WTC11 (cell line): ENCODE data around the gene PAWR. TPM values are rescaled to one million over a fixed set of nuclear protein-coding genes. Genes with fewer than 3 reads are reported as not detected.

ENCODE experiments used
- ATAC-seq: fragments of 200-7000 bp; cut with Tn5 transposase; 2 replicates; pipeline ENCODE4 v1.10.0; 2021; ENCODE audit warnings: mild to moderate bottlenecking, moderate library complexity
- CTCF ChIA-PET: fragments of 300-600 bp; sonication (Branson Sonifier 250); formaldehyde crosslinking; loops from one replicate; lab custom pipeline; 2021; ENCODE audit warnings: antibody characterized with exemption; lab: Charles Lee
- POLR2A ChIA-PET: fragments of 350-600 bp; sonication (Branson Sonifier 250); formaldehyde crosslinking; loops from one replicate; lab custom pipeline; 2021; ENCODE audit warnings: antibody characterized with exemption; lab: Charles Lee
- DNase-seq: peaks from one replicate; pipeline ENCODE4 v3.0.0; 2021; ENCODE audit warnings: low spot score
- H3K27ac Mint-ChIP-seq: 2 replicates; pipeline ENCODE4 v1.8.0; 2021; ENCODE audit warnings: mixed read lengths
- H3K27me3 Mint-ChIP-seq: 2 replicates; pipeline ENCODE4 v1.8.0; 2021; ENCODE audit warnings: low read depth, mild to moderate bottlenecking, moderate library complexity, mixed read lengths
- H3K36me3 Mint-ChIP-seq: 2 replicates; pipeline ENCODE4 v1.8.0; 2021; ENCODE audit warnings: mixed read lengths
- H3K4me1 Mint-ChIP-seq: 2 replicates; pipeline ENCODE4 v1.8.0; 2022; ENCODE audit warnings: mixed read lengths
- H3K4me3 Mint-ChIP-seq: 2 replicates; pipeline ENCODE4 v1.8.0; 2021; ENCODE audit warnings: mild to moderate bottlenecking, moderate library complexity, mixed read lengths
- H3K9me3 Mint-ChIP-seq: 2 replicates; pipeline ENCODE4 v1.8.0; 2021; ENCODE audit warnings: mixed read lengths
- ATF1 ChIP-seq: sonication (generic); formaldehyde crosslinking; IDR thresholded peaks from 2 replicates; pipeline ENCODE4 v1.8.1; 2023; ENCODE audit warnings: mild to moderate bottlenecking, moderate library complexity, missing genetic modification reagents
- CBFB ChIP-seq: sonication (generic); formaldehyde crosslinking; IDR thresholded peaks from 2 replicates; pipeline ENCODE4 v1.8.1; 2022; ENCODE audit warnings: mild to moderate bottlenecking, low read depth, missing genetic modification reagents
- ETV6 ChIP-seq: sonication (generic); formaldehyde crosslinking; IDR thresholded peaks from 2 replicates; pipeline ENCODE4 v1.8.1; 2022; ENCODE audit warnings: mild to moderate bottlenecking, missing genetic modification reagents
- JUN ChIP-seq: sonication (generic); formaldehyde crosslinking; IDR thresholded peaks from 2 replicates; pipeline ENCODE4 v1.8.0; 2023; ENCODE audit warnings: mild to moderate bottlenecking, missing genetic modification reagents
- NR3C1 ChIP-seq: sonication (generic); formaldehyde crosslinking; conservative IDR thresholded peaks from 2 replicates; pipeline ENCODE4 v1.8.1; 2023; ENCODE audit warnings: low read depth, mild to moderate bottlenecking, missing genetic modification reagents
- OVOL2 ChIP-seq: fragments of 250-450 bp; sonication (Bioruptor Pico); IDR thresholded peaks from 2 replicates; pipeline ENCODE4 v1.9.0; 2021; ENCODE audit warnings: mild to moderate bottlenecking, borderline replicate concordance
- SOX15 ChIP-seq: fragments of 250-450 bp; sonication (Bioruptor Pico); IDR thresholded peaks from 2 replicates; pipeline ENCODE4 v1.9.0; 2021; ENCODE audit warnings: mild to moderate bottlenecking
- TEAD4 ChIP-seq: sonication (generic); formaldehyde crosslinking; IDR thresholded peaks from 2 replicates; pipeline ENCODE4 v1.8.0; 2022; ENCODE audit warnings: mild to moderate bottlenecking, missing genetic modification reagents
- ZNF121 ChIP-seq: sonication (generic); formaldehyde crosslinking; IDR thresholded peaks from 2 replicates; pipeline ENCODE4 v1.8.0; 2023; ENCODE audit warnings: missing genetic modification reagents
- ZNF232 ChIP-seq: sonication (generic); formaldehyde crosslinking; IDR thresholded peaks from 2 replicates; pipeline ENCODE4 v1.8.0; 2022; ENCODE audit warnings: mild to moderate bottlenecking, missing genetic modification reagents
- ZNF263 ChIP-seq: sonication (generic); formaldehyde crosslinking; IDR thresholded peaks from 2 replicates; pipeline ENCODE4 v1.8.1; 2022; ENCODE audit warnings: low read depth, mild to moderate bottlenecking, moderate library complexity, missing genetic modification reagents
- total RNA-seq: library from RNA; stranded (reverse); gene quantifications from 3 replicates; pipeline ENCODE4 v1.2.3, GENCODE V29; 2021
- TF ChIP-seq, protein P1 (sequence below): sonication (generic); formaldehyde crosslinking; IDR thresholded peaks from 2 replicates; pipeline ENCODE4 v1.8.1; 2022; ENCODE audit warnings: mild to moderate bottlenecking, missing genetic modification reagents, moderate library complexity, borderline replicate concordance
- TF ChIP-seq, protein P2 (sequence below): sonication (generic); formaldehyde crosslinking; IDR thresholded peaks from 2 replicates; pipeline ENCODE4 v1.8.0; 2022; ENCODE audit warnings: mild to moderate bottlenecking, missing genetic modification reagents
- TF ChIP-seq, protein P3 (sequence below): sonication (generic); formaldehyde crosslinking; IDR thresholded peaks from 2 replicates; pipeline ENCODE4 v1.8.1; 2023; ENCODE audit warnings: mild to moderate bottlenecking, missing genetic modification reagents
- TF ChIP-seq, protein P4 (sequence below): sonication (generic); formaldehyde crosslinking; IDR thresholded peaks from 2 replicates; pipeline ENCODE4 v1.8.1; 2022; ENCODE audit warnings: mild to moderate bottlenecking, moderate library complexity, missing genetic modification reagents
- TF ChIP-seq, protein P5 (sequence below): sonication (generic); formaldehyde crosslinking; IDR thresholded peaks from 2 replicates; pipeline ENCODE4 v1.8.0; 2023; ENCODE audit warnings: missing genetic modification reagents
- TF ChIP-seq, protein P6 (sequence below): sonication (generic); formaldehyde crosslinking; IDR thresholded peaks from 2 replicates; pipeline ENCODE4 v1.8.0; 2022; ENCODE audit warnings: mild to moderate bottlenecking, missing genetic modification reagents

PAWR gene
- total RNA-seq, 1 experiment from 2014 or later, result 397 TPM

DNA sequence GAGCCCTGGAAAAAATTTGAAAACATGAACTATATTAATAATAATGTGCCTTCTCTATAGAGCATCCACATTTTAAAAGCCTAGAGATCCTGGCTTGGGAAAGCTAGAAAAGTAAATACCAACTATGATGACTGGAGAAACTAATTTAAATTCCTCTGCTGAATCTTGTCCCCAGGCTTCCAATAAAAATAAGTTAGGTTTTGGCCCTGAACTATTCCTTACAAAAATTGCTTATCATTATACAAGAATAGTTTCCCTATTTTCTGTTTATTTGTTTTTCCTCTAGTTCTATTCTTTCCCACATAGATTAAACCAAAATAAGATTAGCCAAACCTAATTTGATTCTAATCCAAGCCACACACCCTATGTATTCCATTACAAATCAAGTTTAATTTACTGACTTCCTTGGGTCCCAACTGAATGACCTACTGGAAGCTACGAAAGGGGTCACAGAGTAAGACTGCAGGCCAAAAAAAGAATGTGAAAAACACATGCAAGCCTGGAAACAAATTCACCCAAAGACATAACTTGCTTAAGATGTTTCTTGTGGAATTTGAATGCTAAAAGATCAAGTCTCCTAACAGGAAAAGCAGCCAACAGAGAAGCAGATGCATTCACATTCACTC lies 133.0 kb downstream of the PAWR start:
- ATAC-seq, result no peak
- DNase-seq, result no peak
- ChIA-PET POLR2A (no interaction called here), CTCF (no interaction called here)
- no peak for TF ChIP-seq CBFB (CRISPR knock-in tag)
- TF ChIP-seq, protein P1, sequence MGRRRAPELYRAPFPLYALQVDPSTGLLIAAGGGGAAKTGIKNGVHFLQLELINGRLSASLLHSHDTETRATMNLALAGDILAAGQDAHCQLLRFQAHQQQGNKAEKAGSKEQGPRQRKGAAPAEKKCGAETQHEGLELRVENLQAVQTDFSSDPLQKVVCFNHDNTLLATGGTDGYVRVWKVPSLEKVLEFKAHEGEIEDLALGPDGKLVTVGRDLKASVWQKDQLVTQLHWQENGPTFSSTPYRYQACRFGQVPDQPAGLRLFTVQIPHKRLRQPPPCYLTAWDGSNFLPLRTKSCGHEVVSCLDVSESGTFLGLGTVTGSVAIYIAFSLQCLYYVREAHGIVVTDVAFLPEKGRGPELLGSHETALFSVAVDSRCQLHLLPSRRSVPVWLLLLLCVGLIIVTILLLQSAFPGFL, result no peak
- TF ChIP-seq, protein P2, sequence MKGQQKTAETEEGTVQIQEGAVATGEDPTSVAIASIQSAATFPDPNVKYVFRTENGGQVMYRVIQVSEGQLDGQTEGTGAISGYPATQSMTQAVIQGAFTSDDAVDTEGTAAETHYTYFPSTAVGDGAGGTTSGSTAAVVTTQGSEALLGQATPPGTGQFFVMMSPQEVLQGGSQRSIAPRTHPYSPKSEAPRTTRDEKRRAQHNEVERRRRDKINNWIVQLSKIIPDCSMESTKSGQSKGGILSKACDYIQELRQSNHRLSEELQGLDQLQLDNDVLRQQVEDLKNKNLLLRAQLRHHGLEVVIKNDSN, result no peak
- Mint-ChIP-seq H3K27ac (peak overlapping the region; percentile 96), H3K9me3 (peaks cover 45% of the 10 kb centered on the region), H3K27me3 (no peaks in the 10 kb centered on the region), H3K4me1 (peaks cover 33% of the 10 kb centered on the region), H3K4me3 (no peak overlapping the region), H3K36me3 (peaks cover 77% of the 10 kb centered on the region)

DNA sequence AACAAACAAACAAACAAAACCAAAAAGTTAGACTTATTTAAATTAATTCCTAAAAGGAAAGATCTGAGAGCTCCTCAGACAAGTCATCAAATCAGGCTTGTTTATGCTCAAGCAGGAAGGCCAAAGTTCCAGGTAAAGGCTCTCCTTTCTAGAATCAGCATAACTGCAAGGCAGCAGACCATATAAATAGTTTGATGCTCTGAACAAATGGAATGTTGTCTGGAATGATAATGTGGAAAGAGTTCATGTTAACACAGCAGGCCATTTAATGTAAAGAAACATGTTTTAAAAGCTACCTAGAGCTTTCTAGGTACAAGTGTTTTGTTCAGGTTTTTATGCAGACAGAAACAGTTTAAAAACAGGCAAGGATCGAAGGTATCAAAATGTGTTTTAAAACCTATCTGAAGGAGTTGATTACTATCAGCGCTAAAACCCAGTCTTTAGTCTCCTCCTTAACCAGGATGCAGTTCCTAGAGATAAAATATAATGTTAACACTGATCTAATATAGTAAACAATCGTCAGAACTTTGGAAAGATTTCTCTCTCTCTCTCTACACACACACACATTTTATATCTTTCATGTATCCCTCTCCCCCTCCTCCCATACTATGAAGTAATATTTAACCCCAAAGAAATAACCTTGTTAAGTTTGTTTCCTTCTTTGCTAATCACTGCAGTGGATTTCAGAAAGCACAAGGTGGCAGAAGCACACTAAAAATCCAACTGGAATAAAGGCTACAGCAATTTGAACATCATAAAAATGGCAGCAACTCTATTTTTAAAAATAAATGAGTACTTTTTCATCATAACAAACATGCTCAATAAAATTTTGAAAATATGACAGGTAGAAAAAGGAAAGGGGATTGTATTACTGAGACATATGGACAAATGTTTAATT lies 135.5 kb downstream of the PAWR start:
- H3K4me1 Mint-ChIP-seq, result peaks cover 50% of the 10 kb centered on the region
- DNase-seq, result no peak
- CTCF ChIA-PET, result interaction anchor here (0.6 kb wide), 1 partner anchor 185 kb away, joined by 3 read pairs; no protein-coding TSS in a partner anchor
- no peak for ATAC-seq
- peaks cover 72% of the 10 kb centered on the region for H3K36me3 Mint-ChIP-seq
- POLR2A ChIA-PET, result no interaction called here
- peaks cover 31% of the 10 kb centered on the region for H3K9me3 Mint-ChIP-seq
- TF ChIP-seq, protein P3, sequence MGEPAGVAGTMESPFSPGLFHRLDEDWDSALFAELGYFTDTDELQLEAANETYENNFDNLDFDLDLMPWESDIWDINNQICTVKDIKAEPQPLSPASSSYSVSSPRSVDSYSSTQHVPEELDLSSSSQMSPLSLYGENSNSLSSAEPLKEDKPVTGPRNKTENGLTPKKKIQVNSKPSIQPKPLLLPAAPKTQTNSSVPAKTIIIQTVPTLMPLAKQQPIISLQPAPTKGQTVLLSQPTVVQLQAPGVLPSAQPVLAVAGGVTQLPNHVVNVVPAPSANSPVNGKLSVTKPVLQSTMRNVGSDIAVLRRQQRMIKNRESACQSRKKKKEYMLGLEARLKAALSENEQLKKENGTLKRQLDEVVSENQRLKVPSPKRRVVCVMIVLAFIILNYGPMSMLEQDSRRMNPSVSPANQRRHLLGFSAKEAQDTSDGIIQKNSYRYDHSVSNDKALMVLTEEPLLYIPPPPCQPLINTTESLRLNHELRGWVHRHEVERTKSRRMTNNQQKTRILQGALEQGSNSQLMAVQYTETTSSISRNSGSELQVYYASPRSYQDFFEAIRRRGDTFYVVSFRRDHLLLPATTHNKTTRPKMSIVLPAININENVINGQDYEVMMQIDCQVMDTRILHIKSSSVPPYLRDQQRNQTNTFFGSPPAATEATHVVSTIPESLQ (CRISPR knock-in tag), result no peak
- TF ChIP-seq NR3C1 (CRISPR knock-in tag), result no peak
- TF ChIP-seq ETV6 (CRISPR knock-in tag), result no peak
- no peak for TF ChIP-seq ATF1
- TF ChIP-seq, protein P4, sequence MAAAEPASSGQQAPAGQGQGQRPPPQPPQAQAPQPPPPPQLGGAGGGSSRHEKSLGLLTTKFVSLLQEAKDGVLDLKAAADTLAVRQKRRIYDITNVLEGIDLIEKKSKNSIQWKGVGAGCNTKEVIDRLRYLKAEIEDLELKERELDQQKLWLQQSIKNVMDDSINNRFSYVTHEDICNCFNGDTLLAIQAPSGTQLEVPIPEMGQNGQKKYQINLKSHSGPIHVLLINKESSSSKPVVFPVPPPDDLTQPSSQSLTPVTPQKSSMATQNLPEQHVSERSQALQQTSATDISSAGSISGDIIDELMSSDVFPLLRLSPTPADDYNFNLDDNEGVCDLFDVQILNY, result no peak
- no peaks in the 10 kb centered on the region for H3K27me3 Mint-ChIP-seq
- peak overlapping the region; percentile 44; the same call in 1 of the 2 replicates for H3K27ac Mint-ChIP-seq
- no peak overlapping the region for H3K4me3 Mint-ChIP-seq

DNA sequence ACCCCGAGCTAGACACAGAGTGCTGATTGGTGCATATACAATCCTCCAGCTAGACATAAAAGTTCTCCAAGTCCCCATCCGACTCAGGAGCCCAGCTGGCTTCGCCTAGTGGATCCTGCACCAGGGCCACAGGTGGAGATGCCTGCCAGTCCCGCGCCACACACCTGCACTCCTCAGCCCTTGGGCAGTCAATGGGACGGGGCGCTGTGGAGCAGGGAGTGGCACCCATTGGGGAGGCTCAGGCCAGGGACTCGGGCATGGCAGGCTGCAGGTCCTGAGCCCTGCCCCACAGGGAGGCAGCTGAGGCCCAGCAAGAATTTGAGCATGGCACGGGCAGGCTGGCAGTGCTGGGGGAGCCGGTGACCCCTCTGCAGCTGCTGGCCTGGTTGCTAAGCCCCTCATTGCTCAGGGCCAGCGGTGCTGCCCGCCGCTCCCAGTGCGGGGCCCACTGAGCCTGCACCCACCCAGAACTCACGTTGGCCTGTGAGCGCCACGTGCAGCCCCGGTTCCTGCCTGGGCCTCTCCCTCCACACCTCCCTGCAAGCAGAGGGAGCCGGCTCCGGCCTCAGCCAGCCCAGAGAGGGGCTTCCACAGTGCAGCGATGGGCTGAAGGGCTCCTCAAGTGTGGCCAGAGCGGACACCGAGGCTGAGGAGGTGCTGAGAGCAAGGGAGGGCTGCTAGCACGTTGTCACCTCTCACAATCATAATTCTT lies 136.7 kb downstream of the PAWR start:
- DNase-seq (no peak), ATAC-seq (no peak)
- Mint-ChIP-seq H3K4me3 (no peak overlapping the region), H3K27ac (no peak overlapping the region), H3K4me1 (peaks cover 59% of the 10 kb centered on the region), H3K9me3 (peaks cover 22% of the 10 kb centered on the region), H3K27me3 (no peaks in the 10 kb centered on the region), H3K36me3 (peaks cover 61% of the 10 kb centered on the region)
- CTCF ChIA-PET, result no interaction called here
- POLR2A ChIA-PET, result no interaction called here
- TF ChIP-seq OVOL2 (CRISPR knock-in tag) (no peak), SOX15 (CRISPR knock-in tag) (no peak), ZNF121 (CRISPR knock-in tag) (no peak), ZNF263 (CRISPR knock-in tag) (no peak), JUN (CRISPR knock-in tag) (no peak), ZNF232 (CRISPR knock-in tag) (no peak), NR3C1 (CRISPR knock-in tag) (no peak), TEAD4 (CRISPR knock-in tag) (no peak)
- TF ChIP-seq, protein P5, sequence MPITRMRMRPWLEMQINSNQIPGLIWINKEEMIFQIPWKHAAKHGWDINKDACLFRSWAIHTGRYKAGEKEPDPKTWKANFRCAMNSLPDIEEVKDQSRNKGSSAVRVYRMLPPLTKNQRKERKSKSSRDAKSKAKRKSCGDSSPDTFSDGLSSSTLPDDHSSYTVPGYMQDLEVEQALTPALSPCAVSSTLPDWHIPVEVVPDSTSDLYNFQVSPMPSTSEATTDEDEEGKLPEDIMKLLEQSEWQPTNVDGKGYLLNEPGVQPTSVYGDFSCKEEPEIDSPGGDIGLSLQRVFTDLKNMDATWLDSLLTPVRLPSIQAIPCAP (CRISPR knock-in tag), result no peak
- TF ChIP-seq, protein P6, sequence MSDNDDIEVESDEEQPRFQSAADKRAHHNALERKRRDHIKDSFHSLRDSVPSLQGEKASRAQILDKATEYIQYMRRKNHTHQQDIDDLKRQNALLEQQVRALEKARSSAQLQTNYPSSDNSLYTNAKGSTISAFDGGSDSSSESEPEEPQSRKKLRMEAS (CRISPR knock-in tag), result no peak
